Measurements from ENCODE around the gene RTN4IP1.
"Not testable (repeated sequence)": the region's sequence is repeated elsewhere in the genome, so short reads cannot be mapped to it uniquely, and the experiment has no call there.

RTN4IP1 gene, protein sequence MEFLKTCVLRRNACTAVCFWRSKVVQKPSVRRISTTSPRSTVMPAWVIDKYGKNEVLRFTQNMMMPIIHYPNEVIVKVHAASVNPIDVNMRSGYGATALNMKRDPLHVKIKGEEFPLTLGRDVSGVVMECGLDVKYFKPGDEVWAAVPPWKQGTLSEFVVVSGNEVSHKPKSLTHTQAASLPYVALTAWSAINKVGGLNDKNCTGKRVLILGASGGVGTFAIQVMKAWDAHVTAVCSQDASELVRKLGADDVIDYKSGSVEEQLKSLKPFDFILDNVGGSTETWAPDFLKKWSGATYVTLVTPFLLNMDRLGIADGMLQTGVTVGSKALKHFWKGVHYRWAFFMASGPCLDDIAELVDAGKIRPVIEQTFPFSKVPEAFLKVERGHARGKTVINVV

DNA sequence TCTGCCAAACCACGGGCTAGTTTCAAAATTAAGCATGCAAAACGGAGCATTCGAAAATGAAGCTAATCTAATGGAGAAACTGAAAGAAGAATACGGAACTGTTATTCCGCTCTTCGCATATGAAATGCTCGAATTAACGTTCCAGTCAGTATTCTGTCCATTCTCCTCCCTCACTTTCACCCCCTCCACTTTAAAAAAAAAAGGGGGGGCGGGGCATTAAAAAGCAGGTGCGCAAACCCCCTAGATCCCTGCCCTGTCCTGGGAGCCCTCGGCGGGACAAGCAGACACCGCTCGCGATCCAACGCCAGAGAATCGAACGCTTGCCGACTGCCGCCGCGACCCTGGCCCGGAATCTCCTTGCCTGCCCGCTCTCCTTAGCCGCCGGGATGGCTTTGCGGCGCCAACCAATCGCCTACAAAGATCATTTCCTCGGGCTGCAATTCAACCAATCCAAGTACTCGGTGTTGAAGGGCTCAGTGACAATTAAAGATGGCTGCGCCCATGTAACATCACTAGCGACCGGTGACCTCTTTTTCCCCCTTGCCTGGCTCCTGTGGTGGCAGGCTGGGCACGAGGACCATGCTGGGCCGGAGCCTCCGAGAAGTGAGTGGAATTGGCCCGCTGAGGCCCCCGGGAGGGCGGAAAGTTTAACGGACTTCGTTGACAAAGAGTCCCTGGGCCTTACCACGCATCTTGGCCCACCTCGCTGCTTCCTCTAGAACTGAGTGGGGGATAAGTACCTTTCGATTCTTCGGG lies at the start of gene RTN4IP1, which contains the start of gene QRSL1:
Gene RTN4IP1, minus strand, starts transcription at position 396 of the 756 bp plus-strand sequence. CDS start 477 bp downstream, outside the sequence.
Gene QRSL1, plus strand, starts transcription at position 476 of the 756 bp plus-strand sequence. Its CDS starts 104 bp downstream, at position 580.
- peak; percentile 82 for DNase-seq

DNA sequence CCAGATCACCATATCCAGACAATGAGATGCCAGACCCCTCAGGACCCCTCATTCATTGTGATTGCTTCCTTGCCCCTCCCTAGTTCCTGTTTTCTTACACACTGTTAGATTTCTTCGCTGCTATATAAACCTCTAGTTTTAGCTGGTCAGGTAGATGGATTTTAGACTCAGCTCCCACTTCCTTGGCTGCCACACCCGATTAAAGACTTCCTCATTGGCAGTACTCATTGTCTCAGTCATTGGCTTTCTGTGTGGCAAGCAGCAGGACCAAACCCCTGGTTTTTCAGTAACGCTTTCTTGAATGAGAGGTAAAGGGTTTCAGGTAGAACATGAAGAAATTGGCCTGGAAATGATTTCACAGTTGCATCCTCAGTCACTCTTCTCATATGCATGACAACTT lies 48.0 kb upstream of the RTN4IP1 start:
- no peak for DNase-seq

DNA sequence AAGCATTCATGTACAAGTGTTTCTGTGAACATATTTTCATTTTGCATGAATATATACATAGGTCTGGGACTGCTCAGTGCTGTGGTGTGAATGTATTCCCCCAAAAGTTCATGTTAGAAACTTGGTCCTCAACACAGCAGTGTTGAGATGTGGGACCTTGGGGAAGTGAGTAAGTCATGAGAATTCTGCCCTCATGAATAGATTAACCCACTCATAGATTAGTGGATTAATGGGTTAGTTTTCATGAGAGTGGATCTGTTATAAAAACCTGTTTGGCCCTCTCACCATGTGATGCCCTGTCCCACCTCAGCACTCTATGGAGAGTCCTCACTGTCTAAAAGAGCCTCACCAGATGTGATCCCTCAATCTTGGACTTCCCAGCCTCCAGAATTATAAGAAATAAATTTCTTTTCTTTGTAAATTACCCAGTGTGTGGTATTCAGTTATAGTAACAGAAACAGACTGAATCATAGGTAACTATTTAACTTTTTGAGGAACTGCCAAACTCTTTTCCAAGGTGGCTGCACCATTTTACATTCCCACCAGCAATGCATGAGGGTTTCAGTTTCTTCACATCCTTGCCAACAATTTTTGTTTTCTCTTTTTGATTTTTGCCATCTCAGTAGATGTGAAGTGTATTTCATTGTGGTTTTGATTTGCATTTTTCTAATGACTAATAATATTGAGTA lies 45.4 kb upstream of the RTN4IP1 start:
- no peak for DNase-seq

DNA sequence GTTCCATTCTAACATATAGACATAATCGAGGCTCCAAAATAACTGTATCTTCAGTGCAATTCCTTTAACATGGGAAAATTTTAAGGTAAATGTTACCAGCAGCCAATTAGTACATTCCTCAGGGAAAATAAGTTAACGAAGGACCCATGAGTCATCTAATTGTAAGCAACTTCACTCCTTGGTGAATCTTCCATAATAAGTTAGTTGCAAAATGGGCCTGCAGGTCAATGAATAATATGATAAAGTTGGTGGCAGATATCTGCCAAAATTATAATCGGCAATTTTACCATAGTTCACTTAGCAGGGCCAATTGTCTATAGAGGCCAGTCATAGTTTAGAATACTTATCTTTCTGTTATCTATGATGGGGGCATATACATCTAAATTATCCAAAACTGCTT lies 42.4 kb upstream of the RTN4IP1 start:
- no peak for DNase-seq

DNA sequence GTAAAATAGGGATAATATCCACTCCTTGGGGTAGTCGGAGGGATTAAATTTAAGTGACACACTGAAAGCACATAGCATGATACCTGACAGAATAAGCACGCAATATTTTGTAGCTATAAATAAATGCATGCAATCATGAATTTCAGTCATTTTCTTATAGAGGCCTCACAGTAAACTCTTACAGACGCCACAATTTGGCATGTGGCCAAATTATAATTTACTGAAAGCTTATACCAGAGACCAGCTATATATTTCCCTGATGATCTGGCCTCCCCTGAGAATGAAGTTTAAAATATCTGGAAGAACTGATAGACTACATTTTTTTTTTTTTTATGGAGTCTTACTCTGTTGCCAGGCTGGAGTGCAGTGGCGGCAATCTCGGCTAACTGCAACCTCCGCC lies 40.9 kb upstream of the RTN4IP1 start:
- DNase-seq, result no peak

DNA sequence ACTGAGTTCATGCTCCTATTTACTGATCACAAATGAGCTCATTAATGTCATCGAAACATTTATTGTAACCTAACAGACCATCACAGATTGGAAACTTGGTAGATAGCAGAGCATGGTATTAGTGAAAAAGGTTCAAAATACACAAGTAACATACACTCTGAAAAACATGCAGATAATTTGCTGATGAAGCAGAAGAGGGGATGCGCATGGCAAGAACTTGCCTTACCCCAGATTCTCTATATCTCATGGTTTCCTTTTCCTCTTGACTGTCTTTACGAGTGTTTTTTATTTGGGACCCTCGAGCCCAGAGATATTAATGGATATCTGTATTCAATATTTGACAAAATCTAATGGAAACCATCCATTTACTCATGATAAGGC lies 37.7 kb upstream of the RTN4IP1 start:
- DNase-seq, result no peak

DNA sequence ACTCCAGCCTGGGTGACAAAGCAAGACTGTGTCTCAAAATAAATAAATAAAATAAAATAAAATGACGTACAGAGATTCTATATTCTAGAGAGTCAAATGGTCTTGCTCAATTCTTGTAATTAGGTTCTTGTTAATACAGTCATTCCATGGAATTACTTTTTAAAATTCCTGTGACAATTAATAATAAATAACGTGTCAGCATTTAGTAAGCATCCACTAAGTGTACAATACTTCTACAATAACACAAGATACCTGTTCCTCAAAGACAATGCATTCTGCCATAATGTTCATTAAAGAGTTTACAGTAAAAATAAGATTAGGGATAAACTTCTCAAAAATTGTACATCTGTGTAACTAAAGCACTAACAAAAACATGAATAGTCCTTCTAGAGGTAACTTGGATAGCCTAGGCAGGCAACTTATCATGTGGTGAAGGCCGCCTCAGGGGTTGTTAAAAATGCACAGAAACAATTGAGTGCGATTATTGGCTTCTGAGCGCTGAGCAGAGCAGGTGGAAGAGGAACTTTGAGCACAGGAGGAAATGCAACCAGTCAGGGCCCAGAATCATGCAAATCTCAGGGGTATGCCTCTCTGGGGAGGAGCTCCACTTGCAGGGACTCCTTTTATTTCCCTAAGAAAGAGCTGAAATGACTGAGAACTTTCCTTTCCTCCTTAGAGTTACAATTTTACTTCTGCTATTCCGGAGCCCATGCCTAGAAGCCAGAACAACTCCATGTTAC lies 37.2 kb upstream of the RTN4IP1 start:
- DNase-seq, result no peak

DNA sequence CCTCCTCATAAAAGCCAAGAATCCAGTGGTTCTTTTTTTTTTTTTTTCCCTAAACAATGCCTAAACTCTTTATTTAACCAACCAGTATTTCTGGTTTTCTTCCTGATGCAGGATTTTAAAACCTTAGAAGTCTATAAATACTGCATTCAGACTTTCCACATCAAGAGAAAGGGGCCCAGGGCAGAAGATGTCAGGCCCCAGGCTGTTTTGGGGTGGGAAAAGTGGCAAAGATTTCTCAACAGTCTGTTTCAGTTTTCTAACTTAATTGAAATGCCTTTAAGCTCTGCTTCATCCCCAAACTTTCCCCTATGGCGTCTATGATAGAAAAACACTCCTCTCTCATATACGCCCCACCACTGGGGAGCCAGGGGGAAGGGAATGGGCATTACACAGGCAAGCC lies 33.2 kb upstream of the RTN4IP1 start:
- no peak for DNase-seq

DNA sequence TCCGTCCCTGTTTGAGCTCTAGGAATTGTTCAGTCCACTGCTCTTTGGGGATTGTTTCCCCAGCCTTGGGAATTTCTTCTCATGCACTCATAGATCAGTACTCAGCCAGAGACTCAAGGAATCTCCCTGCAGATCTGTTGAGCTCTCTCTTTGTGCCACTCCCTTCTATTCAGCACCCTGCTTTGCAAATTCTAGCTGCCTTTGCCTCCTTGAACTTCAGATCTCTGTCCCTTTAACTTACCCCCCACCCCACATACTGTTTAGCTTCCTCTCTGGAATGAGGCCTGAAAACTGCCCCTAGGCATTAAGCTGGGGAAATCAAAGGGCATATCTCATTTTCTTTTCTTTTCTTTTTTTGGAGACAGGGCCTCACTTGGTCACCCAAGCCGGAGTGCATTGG lies 30.6 kb upstream of the RTN4IP1 start:
- no peak for DNase-seq

DNA sequence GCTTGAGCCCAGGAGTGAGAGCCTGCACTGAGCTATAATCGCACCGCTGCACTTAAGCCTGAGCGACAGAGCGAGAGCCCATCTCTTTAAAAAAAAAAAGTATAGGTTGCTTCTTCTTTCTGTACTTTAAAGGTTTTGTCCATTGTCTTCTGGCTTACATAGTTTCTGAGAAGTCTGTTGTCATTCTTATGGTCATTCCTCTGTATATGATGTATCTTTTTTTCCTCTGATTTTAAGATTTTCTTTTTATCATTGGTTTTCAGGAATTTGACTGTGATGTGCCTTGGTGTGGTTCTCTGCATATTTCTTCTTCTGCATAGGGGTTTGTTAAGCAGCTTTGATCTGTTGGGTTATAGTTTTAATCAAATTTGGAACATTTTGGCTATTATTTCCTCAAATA lies 29.2 kb upstream of the RTN4IP1 start:
- no peak for DNase-seq

DNA sequence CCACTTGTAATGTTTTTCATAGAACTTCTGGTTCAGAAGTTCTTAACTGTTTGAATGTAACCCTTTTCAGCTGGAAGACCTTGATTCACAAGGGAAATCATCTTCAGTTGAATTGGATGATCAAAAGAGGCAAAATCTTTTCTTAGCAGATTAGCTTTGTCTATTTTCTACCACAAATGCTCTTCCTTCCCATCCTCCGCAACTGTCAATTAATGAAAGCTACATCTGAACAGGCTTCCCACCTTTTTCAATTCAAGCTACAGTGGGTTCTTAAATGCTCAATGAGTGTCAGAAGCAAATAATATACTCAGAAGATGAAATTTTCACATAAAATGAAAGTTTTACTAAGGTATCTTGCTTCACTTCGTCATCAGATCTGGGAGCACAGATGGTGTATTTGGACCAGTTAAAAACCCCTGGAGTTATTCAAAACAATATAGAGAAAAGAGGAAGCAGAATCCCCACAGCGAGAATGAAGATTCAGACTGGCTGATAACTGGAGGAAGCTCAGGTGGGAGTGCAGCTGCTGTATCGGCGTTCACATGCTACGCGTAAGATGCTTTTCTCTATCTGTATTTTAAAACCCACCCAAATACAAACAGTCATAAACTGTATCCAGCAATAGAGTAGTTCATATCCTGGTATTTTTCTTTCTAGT lies 19.5 kb upstream of the RTN4IP1 start:
- DNase-seq, result no peak

DNA sequence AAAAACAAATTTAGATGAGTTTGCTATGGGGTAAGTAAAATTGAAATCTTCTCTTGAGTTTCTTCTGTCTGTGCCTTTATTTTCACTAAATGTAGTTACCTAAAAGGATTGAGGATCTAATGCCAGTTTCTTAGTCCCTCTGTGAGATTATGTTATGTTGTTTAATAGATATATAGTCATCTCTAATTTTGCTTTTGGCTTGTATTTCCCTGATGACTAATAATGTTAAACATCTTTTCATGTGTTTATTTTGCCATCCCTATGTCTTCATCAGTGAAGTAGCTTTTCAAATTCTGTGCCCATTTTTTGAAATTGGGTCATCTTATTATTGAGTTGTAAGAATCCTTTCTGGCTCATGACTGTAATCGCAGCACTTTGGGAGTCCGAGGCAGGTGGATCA lies 13.8 kb upstream of the RTN4IP1 start:
- no peak for DNase-seq

DNA sequence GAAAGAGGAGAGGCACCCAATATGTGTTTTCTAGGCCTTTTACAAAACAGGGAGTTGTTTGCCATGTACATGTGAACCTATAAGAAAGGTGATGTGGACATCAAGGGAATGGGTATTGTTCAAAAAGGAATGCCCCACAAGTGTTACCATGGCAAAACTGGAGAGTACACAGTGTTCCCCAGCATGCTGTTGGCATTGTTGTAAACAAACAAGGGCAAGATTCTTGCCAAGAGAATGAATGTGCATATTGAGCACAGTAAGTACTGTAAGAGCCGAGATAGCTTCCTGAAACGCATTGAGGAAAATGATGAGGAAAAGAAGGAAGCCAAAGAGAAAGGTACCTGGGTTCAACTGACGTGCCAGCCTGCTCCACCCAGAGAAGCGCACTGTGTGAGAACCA lies 13.2 kb upstream of the RTN4IP1 start:
- DNase-seq, result no peak

DNA sequence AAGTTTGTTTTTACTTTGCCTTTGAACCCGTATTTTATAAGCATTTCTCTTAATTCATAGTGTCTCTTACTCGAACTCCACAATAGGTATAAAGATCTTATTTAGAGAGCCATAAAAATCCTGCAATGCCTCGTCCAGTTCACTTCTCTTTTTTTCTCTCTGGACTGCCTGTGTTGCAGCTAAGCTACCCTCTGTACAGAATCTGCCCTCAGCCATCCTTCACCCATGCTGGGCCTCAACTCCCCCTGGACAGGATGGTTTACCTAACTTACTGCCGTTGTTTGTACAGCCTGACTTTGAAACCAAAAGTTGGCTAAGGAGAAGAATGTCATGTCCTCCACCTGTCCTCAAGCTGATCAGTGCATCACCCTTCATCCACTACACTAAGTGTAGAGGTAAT lies 10.5 kb upstream of the RTN4IP1 start:
- no peak for DNase-seq

DNA sequence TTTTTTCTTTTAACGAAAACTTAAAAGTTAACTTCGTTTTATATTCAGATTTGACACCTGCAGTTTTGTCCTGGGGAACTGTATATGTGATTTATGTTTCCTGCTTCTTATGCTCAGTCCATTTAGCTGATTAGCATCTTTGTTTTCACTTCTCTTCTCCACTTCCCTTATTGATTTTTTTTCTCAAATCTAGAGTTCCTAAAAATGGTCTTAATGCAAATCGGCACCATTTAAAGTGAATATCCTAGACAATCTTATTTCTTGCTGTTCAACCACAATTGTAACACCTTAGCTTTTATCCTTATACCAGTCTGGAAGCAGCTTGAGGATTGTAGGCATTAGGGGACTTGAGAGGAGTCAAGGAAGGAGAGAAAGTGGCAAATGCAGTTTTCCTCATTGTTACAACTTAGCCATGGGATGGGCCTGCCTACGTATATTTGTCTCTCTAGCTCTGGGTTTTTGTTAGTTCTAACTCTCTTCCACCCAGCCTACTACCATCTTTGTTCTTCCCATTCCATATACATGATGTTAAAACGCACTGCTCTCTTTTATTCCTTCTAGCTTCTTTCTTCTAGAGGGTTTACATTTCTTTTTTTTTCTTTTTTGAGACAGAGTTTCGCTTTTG lies 8.5 kb upstream of the RTN4IP1 start:
- DNase-seq, result no peak

DNA sequence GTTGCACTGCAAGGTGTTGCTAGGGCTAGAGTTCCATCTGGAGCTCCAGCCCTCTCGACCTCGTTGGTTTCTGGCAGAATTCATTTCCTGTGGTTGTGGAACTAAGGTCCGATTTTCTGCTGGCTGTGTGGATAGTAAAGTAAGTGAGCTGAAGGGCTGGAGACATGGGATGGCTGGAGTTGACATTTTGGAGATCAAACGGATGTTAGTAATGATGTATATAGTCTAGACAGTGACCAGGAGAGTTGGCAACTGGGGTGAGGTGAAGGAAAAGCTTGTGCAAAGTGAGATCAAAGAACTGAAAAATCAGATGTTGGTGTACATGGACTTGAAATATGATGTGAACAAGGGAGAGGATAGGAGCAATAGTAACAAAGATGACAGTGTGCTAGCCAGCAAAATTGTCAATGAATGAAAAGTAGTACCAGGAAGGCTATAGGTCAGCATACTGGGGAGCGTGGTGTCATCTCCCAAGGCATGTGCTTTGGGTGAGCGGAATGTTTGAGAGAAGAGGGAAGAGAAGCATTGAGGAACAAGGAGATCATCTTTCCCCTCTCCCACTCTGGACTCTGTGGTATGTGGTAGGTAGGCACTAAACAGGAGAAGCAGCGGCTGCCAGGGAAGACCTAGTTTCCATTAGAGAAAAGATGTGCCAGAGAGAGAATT lies 7.9 kb upstream of the RTN4IP1 start:
- DNase-seq, result no peak

DNA sequence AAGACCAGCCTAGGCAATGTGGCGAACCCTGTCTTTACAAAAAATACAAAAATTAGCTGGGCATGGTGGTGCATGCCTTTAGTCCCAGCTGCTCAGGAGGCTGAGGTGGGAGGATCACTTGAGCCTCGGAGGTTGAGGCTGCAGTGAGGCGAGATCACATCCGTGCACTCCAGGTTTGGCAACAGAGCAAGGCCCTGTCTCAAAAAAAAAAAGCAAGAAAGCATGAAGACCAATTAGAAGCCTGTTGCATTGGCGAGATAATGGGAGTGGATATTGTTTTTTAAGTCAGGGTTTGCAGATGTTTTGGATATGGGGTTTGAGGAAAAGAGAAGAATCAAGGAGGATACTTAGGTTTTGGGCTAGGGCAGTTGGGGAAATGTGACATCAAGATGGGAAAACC lies 5.3 kb upstream of the RTN4IP1 start:
- DNase-seq, result no peak

DNA sequence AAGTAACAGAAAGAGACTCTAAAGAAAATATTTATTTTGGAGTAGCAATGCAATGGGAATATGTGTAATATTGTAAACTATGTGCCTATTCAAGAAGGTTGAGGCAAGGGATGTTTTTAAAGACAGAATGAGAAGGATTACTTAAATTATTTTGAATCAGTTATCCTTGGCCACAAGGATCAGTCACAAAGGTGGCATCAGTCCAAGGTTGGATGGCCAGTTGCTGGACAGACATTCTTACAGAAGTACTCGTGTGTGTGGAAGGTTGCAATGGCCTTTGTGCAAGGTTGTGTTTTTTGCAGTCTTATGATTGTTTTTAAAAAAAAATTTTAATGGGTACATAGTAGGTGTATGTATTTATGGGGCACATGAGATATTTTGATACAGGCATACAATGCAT lies 2.0 kb upstream of the RTN4IP1 start:
- DNase-seq, result no peak

DNA sequence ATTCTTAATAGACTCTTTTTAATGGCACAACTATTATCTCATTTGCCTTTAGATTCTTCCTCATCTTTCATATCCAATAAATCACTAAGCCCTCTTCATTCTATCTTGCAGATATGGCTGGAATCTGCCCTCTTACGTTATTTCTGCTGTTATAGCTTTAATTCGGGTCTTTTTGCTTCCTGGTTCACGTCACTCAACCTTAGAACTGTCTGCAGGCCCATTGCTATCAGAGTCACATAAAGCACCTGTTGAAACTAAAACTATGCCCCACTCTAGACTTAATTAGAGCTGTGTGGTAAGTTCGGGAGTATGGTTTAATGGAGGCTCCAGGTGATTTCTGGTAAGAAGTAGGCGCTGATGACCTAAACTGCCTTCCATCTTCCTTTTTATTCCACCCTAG lies 1.1 kb upstream of the RTN4IP1 start:
- no peak for DNase-seq

DNA sequence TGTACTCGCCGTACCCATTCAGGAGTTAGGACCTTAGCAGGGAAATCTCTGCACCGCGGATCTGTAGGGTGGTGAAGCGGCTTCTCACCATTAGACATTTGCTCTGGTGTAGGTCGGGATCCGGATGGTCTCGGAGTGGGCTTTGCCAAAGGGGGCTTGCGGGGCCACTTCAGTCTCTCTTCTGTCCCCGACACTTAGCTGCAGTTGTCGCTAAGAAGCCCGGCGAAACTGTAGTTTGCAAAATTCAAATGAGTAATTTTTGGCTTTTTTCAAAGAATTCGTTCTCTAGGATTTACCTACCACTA lies 513 bp upstream of the RTN4IP1 start:
- DNase-seq, result no peak

DNA sequence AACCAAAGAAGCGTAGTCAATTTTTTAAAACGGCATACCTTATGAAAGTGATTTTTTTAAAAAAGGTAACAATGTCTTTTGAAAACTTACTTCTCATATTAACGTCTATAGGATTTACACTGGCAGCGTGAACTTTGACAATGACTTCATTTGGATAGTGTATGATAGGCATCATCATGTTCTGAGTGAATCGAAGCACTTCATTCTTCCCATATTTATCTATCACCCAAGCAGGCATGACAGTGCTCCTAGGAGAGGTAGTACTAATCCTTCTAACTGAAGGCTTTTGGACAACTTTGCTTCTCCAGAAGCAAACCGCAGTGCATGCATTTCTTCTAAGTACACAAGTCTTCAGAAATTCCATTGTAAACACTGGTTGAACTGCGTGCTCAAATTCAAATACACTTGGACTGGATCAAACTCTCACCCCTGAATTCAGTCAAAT lies 618 bp downstream of the RTN4IP1 start:
- DNase-seq, result no peak

DNA sequence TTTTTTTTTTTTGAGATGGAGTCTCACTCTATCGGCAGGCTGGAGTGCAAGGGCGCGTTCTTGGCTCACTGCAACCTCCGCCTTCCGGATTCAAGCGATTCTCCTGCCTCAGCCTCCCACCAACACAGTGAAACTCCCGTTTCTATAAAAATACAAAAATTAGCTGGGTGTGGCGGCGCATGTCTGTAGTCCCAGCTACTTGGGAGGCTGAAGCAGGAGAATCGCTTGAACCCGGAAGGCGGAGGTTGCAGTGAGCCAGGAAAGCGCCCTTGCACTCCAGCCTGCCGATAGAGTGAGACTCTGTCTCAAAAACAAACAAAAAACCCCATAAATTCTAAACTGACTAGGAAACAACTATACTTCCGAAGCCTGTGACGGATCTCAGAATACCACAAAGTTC lies 1.5 kb downstream of the RTN4IP1 start:
- not testable (repeated sequence) for DNase-seq
